ENCODE results near the gene TMCC2. TPM values are rescaled to one million over a fixed set of nuclear protein-coding genes. Genes with fewer than 3 reads are reported as not detected.

TMCC2 gene
- total and polyA plus RNA-seq, 2 of the 8 experiments (the other 6 are each of a cell fraction or from before 2014, with no cell fraction given): 6.7 to 6.8 TPM

DNA sequence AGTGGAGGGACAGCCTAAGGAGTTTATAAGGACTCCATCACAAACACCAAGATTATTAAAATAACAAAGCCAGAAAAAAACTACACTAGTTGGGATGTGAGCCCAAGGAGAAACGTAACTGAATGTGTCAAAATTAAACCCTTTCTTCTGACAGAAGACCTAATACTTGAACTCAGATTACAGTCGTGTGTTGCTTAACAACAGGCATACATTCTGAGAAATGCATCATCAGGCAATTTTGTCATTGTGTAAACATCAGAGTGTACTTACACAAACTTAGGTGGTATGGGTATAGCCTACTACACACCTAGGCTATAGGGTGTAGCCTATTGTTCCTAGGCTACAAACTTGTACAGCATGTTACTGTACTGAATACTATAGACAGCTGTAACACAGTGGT, 39.6 kb upstream of the TMCC2 start (continued):
- no peak for TF ChIP-seq CTCF (IDR thresholded peaks at IDR 0.05; ENCODE audit: control extremely low read depth in 1 of 3, insufficient read depth in 1 of 3, low read depth in 1 of 3, low read length in 3 of 3)

Data from H1 (cell line).